SK-N-SH treated with all-trans-retinoic acid at 6 μM for 48 hours (cell line): ENCODE results near the gene ITGB4.

ENCODE experiments used
- BACH2 ChIP-seq: fragments of 250-450 bp; sonication (Bioruptor Pico); IDR thresholded peaks from 2 replicates; pipeline ENCODE4 v1.9.0; 2021; ENCODE audit warnings: mild to moderate bottlenecking, borderline replicate concordance
- CREB5 ChIP-seq: fragments of 250-450 bp; sonication (Bioruptor Pico); IDR thresholded peaks from 2 replicates; pipeline ENCODE4 v1.5.1; 2020; ENCODE audit warnings: low read depth, mild to moderate bottlenecking, moderate library complexity
- CSDC2 ChIP-seq: fragments of 250-450 bp; sonication (Bioruptor Pico); IDR thresholded peaks from 2 replicates; pipeline ENCODE4 v1.5.0; 2020; ENCODE audit warnings: mild to moderate bottlenecking, moderate library complexity
- ISL1 ChIP-seq: fragments of 250-450 bp; sonication (Bioruptor Pico); IDR thresholded peaks from 2 replicates; pipeline ENCODE4 v2.1.2; 2022; ENCODE audit warnings: mild to moderate bottlenecking, moderate library complexity
- PATZ1 ChIP-seq: fragments of 250-450 bp; sonication (Bioruptor Pico); IDR thresholded peaks from 2 replicates; pipeline ENCODE4 v1.8.0; 2020; ENCODE audit warnings: mild to moderate bottlenecking, moderate library complexity, borderline replicate concordance
- POU6F1 ChIP-seq: fragments of 250-450 bp; sonication (Bioruptor Pico); IDR thresholded peaks from 2 replicates; pipeline ENCODE4 v1.8.0; 2021; ENCODE audit warnings: low read depth, mild to moderate bottlenecking, moderate library complexity, borderline replicate concordance
- RARB ChIP-seq: fragments of 250-450 bp; sonication (Bioruptor Pico); IDR thresholded peaks from 2 replicates; pipeline ENCODE4 v1.8.0; 2021; ENCODE audit warnings: mild to moderate bottlenecking, moderate library complexity
- ZFP3 ChIP-seq: fragments of 250-450 bp; sonication (Bioruptor Pico); IDR thresholded peaks from 2 replicates; pipeline ENCODE4 v1.5.0; 2020; ENCODE audit warnings: mild to moderate bottlenecking, moderate library complexity
- ZFP30 ChIP-seq: fragments of 450-650 bp; formaldehyde crosslinking; IDR thresholded peaks from 2 replicates; pipeline ENCODE4 v1.5.0; 2022; ENCODE audit warnings: mild to moderate bottlenecking, moderate library complexity

GRCh38 chr17:75767881-75768280 is 46.6 kb downstream of the ITGB4 start:
- TF ChIP-seq CSDC2 (CRISPR knock-in tag) (no peak), POU6F1 (no peak), RARB (CRISPR knock-in tag) (no peak), ZFP30 (CRISPR knock-in tag) (no peak), BACH2 (CRISPR knock-in tag) (no peak), ZFP3 (no peak), PATZ1 (CRISPR knock-in tag) (no peak), CREB5 (CRISPR knock-in tag) (no peak), ISL1 (no peak)
